Measurements from ENCODE around the gene CCDC194.

CCDC194 gene

GRCh38 chr19:17405250-17406045 lies 11.5 kb upstream of the CCDC194 start, which contains the start of gene BST2:
BST2 (minus strand) TSS chr19:17405630; CDS start chr19:17405575, 55 bp downstream.
- DNase-seq (ENCODE audit: low read depth), result no peak

- no peak for DNase-seq (ENCODE audit: low read depth)
Measured at GRCh38 chr19:17404621-17405249, 10.7 kb upstream of the CCDC194 start.

GRCh38 chr19:17404015-17404414 lies 10.0 kb upstream of the CCDC194 start:
- no peak for DNase-seq (ENCODE audit: low read depth)

GRCh38 chr19:17402982-17403855 lies 9.2 kb upstream of the CCDC194 start:
- DNase-seq (ENCODE audit: low read depth), result no peak

GRCh38 chr19:17401628-17402027 lies 7.6 kb upstream of the CCDC194 start:
- DNase-seq (ENCODE audit: low read depth), result no peak

- no peak for DNase-seq (ENCODE audit: low read depth)
Measured at GRCh38 chr19:17398902-17399527, 5.0 kb upstream of the CCDC194 start.

GRCh38 chr19:17394891-17395415 lies 957 bp upstream of the CCDC194 start:
- DNase-seq (ENCODE audit: low read depth), result no peak

GRCh38 chr19:17393002-17393401 lies 994 bp downstream of the CCDC194 start:
- DNase-seq (ENCODE audit: low read depth), result no peak

GRCh38 chr19:17391371-17392151 lies 2.4 kb downstream of the CCDC194 start:
- DNase-seq (ENCODE audit: low read depth), result no peak

GRCh38 chr19:17390665-17391370 lies 3.2 kb downstream of the CCDC194 start:
- peak; percentile 51 for DNase-seq (ENCODE audit: low read depth)

GRCh38 chr19:17389957-17390664 lies 3.9 kb downstream of the CCDC194 start:
- DNase-seq (ENCODE audit: low read depth), result no peak

GRCh38 chr19:17389288-17389687 lies 4.7 kb downstream of the CCDC194 start:
- no peak for DNase-seq (ENCODE audit: low read depth)

GRCh38 chr19:17385878-17386611 lies 8.0 kb downstream of the CCDC194 start:
- DNase-seq (ENCODE audit: low read depth), result no peak

GRCh38 chr19:17380426-17381138 lies 13.4 kb downstream of the CCDC194 start:
- no peak for DNase-seq (ENCODE audit: low read depth)

- no peak for DNase-seq (ENCODE audit: low read depth)
Measured at GRCh38 chr19:17379221-17379631, 14.8 kb downstream of the CCDC194 start.

- no peak for DNase-seq (ENCODE audit: low read depth)
Measured at GRCh38 chr19:17378271-17378670, 15.7 kb downstream of the CCDC194 start.

GRCh38 chr19:17376935-17377600 lies 16.9 kb downstream of the CCDC194 start, which contains the start of gene PLVAP:
PLVAP (minus strand) TSS chr19:17377342; CDS start chr19:17377288, 54 bp downstream.
- no peak for DNase-seq (ENCODE audit: low read depth)

Data from non-pigmented ciliary epithelial cell (primary cell).